GM13977 (cell line): ENCODE results near the gene ZNF654.

Experiments
- DNase-seq: peaks from one replicate; pipeline ENCODE4 v3.0.0; 2012; ENCODE audit warnings: low spot score
- CTCF ChIP-seq: IDR thresholded peaks from 2 replicates; pipeline ENCODE4 v1.5.1; 2012; ENCODE audit warnings: mild to moderate bottlenecking, control low read depth; ENCODE audit not compliant: insufficient read depth; ENCODE audit errors: extremely low read depth, missing control alignments
- in situ Hi-C: fragments of 300-500 bp; cut with MboI; formaldehyde crosslinking; loops from one replicate; pipeline ENCODE4 v1.12.0; 2022; ENCODE audit warnings: low sequenced_read_pairs, low pct_unique_long_range_greater_than_20kb, mixed read lengths, inconsistent platforms; ENCODE audit not compliant: unreplicated experiment

The ZNF654 gene

DNA sequence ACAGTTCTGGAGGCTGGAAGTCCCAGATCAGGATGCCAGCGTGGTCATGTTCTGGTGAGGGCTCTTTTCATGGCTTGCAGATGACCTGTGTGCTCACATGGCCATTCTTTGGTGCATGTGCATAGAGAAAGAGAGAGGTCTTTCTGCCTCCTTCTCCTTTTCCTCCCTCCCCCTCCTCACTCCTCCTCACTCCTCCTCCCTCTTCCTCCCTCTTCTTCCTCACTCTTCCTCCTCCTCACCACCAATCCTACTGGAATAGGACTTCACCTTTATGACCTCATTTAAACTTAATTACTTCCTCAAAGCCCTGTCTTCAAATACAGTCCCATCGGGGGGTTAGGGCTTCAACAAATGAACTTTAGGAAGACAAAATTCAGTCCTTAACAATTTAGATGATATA lies 23.8 kb downstream of the ZNF654 start:
- DNase-seq = no peak
- TF ChIP-seq CTCF = no peak
- in situ Hi-C loops = no loop called here

DNA sequence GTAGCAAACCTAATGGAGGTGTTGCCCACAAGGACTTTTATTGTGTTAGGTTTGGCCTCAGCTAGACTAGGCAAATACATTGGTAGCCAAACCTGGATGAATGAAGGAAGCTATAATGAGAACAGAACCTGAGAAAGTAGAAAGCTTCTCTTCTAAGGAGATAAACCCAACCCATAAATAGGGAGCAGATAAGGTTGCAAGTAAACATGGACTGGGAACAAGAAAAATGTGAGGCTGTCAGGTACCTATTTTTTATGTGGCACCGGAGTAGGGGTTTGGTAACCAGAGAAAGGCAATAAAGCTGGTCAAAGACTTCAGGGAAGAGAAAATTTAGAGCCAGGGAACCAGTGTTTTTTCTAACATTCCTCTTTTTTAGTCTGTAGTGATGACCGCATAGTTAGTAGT lies 25.0 kb downstream of the ZNF654 start:
- DNase-seq = no peak
- in situ Hi-C loops = no loop called here
- no peak for TF ChIP-seq CTCF

DNA sequence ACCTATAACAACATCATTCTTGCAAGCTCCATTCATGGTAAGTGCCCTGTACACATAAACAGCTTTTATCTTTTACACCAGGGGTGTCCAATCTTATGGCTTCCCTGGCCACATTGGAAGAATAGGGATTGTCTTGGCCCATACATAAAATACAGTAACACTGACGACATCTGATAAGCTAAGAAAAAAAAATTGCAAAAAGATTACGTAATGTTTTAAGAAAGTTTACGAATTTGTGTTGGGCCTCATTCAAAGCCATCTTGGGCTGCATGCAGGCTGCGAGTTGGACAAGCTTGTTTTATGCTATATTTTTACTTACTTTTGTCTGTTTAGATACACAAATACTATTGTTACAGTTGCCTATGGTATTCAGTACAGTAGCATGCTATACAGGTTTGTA lies 31.6 kb downstream of the ZNF654 start:
- in situ Hi-C loops = no loop called here
- TF ChIP-seq CTCF = no peak
- DNase-seq = no peak

DNA sequence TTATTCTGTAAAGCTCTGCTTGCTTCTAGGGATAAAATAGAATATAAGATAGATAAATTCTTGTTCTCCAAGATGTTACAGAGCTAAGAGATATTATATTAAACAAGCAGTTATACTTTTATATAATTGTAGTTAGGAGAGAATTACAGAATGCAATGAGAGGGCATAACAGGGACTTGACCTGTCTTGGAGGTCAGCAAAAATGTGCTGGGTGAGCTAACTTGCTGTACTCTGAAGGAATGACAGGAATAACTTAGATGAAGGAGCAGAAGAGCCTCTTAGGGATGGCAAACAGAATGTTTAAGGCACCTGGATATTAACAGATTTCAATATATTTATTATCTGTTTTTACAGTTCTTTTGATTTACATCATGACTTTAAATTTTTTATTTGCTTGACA lies 33.2 kb downstream of the ZNF654 start:
- in situ Hi-C loops = no loop called here
- TF ChIP-seq CTCF = no peak
- no peak for DNase-seq

DNA sequence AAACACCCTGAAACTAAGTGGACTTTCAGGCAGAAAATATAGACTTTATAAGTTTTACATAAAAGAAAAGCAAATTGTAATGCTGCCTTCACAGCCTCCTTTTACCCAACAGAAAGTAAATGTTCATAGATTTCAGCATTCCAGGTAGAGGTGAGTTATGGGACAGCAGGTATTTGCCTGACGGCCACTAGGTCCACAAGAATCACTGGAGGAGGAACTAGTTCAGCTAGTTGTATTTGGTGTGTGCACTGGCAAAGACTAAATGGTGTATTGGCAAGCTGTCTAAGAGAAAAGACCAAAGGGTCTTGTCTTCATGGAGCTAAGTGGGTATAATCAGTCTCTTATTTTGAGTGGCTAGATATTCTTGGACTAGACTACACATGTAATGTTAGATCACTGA lies 34.2 kb downstream of the ZNF654 start:
- in situ Hi-C loops = no loop called here
- no peak for TF ChIP-seq CTCF
- no peak for DNase-seq

DNA sequence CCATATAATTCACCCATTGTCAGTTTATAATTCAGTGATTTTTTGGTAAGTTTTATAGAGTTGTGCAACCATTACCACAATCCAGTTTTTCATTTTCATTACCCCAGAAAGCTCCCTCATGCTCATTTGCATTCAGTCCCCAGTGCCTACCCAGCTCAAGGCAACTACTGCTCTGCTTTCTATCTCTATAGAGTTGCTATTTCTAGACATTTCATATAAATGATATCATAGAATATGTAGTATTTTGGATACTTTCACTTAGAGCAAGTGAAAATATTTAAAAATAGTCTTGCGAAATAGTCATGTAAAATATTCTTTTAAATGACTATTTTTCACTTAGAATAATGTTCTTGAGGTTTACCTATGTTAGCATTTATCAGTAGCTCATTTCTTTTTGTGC lies 42.1 kb downstream of the ZNF654 start:
- DNase-seq = no peak
- no peak for TF ChIP-seq CTCF
- in situ Hi-C loops = no loop called here

DNA sequence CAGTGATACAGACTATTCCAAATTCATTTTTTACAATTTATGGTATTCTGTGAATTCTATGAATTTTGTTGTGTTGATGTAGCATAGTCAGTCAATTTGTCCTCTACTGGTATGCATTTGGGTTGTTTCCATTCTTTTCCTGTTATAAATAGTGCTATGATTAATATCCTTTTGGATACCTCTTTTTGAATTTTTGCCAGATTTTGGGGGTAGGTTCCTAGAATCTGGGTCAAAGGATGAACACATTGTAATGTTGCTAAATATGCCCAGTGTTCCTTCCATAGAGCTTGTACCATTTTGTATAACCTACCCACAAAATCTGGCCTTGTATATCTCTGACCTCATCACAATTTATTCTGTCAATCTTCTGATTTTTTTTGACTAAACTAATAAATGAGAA lies 46.3 kb downstream of the ZNF654 start:
- TF ChIP-seq CTCF = no peak
- no peak for DNase-seq
- in situ Hi-C loops = no loop called here
